Activated gamma-delta T cell treated with Interleukin-2 at 50 U/mL for 16 hours (primary cell): ENCODE results near the gene TMEM132A.
"Not testable (repeated sequence)": the region's sequence is repeated elsewhere in the genome, so short reads cannot be mapped to it uniquely, and the experiment has no call there.

Experiments used
- DNase-seq: peaks from one replicate; pipeline ENCODE4 v3.0.0-alpha.2; 2020

TMEM132A gene

GRCh38 chr11:60905551-60906113, 18.6 kb upstream of the TMEM132A start:
- DNase-seq, result no peak

GRCh38 chr11:60906132-60906972, 17.9 kb upstream of the TMEM132A start, which contains the start of gene PRPF19:
Gene PRPF19 (minus strand): TSS chr11:60906585. CDS start chr11:60906382, 203 bp downstream.
- peak; percentile 99 for DNase-seq

- DNase-seq, result no peak
Observed at GRCh38 chr11:60908803-60909202, 15.5 kb upstream of the TMEM132A start.

GRCh38 chr11:60909680-60910280, 14.5 kb upstream of the TMEM132A start:
- not testable (repeated sequence) for DNase-seq

- DNase-seq, result no peak
Observed at GRCh38 chr11:60910281-60910687, 14.0 kb upstream of the TMEM132A start.

- no peak for DNase-seq
Observed at GRCh38 chr11:60910711-60911380, 13.4 kb upstream of the TMEM132A start.

- peak; percentile 27 for DNase-seq
Observed at GRCh38 chr11:60912223-60912850, 11.9 kb upstream of the TMEM132A start.

GRCh38 chr11:60912851-60913528, 11.3 kb upstream of the TMEM132A start:
- no peak for DNase-seq

GRCh38 chr11:60913793-60914632, 10.2 kb upstream of the TMEM132A start, which contains the start of gene TMEM109:
Gene TMEM109 (plus strand): TSS chr11:60914158. CDS start chr11:60919694, 5,536 bp downstream.
- DNase-seq, result peak; percentile 83

GRCh38 chr11:60914633-60915247, 9.5 kb upstream of the TMEM132A start:
- DNase-seq, result peak; percentile 24

GRCh38 chr11:60915248-60915914, 8.9 kb upstream of the TMEM132A start:
- DNase-seq, result peak; percentile 74

GRCh38 chr11:60916669-60917206, 7.5 kb upstream of the TMEM132A start:
- DNase-seq, result no peak

GRCh38 chr11:60917267-60917666, 7.0 kb upstream of the TMEM132A start:
- no peak for DNase-seq

GRCh38 chr11:60918251-60918938, 5.9 kb upstream of the TMEM132A start:
- no peak for DNase-seq

GRCh38 chr11:60918939-60919265, 5.4 kb upstream of the TMEM132A start:
- DNase-seq, result no peak

GRCh38 chr11:60919320-60919719, 4.9 kb upstream of the TMEM132A start:
- DNase-seq, result no peak

- no peak for DNase-seq
Observed at GRCh38 chr11:60919956-60920355, 4.3 kb upstream of the TMEM132A start.

- no peak for DNase-seq
Observed at GRCh38 chr11:60921259-60921658, 3.0 kb upstream of the TMEM132A start.

GRCh38 chr11:60921777-60922335, 2.4 kb upstream of the TMEM132A start:
- no peak for DNase-seq
